NCI-H526 treated with DMSO at 0.1 percent for 48 hours (cell line): ENCODE results near the gene ALAS2.
"Not testable (repeated sequence)": the region's sequence is repeated elsewhere in the genome, so short reads cannot be mapped to it uniquely, and the experiment has no call there.

ENCODE experiments used
- DNase-seq: peaks from one replicate; lab custom pipeline; 2025; lab: John Stamatoyannopoulos, UW

ALAS2 gene, protein sequence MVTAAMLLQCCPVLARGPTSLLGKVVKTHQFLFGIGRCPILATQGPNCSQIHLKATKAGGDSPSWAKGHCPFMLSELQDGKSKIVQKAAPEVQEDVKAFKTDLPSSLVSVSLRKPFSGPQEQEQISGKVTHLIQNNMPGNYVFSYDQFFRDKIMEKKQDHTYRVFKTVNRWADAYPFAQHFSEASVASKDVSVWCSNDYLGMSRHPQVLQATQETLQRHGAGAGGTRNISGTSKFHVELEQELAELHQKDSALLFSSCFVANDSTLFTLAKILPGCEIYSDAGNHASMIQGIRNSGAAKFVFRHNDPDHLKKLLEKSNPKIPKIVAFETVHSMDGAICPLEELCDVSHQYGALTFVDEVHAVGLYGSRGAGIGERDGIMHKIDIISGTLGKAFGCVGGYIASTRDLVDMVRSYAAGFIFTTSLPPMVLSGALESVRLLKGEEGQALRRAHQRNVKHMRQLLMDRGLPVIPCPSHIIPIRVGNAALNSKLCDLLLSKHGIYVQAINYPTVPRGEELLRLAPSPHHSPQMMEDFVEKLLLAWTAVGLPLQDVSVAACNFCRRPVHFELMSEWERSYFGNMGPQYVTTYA

DNA sequence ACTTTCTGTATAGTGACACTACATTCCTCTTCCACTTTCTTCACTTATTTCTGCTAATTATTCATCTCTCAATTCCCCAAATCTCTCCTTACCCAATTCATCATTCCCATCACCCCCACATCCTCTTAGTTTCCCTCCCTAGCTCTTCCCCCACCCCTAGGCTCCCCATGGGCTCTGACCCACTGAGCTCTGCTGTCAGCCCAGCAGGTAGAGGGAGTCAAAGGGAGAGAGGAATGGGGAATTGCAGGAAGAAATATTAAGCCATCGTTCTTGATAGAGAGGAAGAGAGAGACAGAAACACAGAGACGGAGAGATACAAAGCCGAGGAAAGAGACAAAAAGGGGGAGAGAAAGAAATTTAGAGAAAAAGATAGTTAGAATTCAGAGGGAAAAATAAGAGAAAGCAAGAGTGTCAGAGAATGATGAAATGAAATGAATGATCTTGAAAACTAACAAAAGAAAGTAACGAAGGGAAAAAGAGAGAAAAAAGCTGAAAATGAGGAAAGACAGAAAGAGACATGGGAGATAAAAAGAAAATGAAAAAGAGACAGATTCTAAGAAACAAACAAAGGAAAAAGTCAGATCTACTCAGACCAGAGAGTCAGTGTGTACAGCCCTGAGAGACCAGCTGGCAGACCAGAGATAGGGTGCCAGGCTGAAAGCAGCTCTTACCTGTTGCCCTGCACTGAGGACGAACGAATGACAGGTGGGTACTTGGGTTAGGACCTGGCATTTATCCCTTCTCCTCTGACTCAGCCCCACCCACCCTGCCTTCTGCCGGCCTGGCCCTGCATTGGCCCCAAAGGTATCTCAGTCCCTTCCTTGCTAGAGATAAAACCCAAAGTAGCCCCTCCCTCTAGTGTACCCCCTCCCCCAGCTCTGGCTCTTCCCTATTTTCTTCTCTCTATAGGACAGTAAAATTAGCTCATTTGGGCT, at the start of gene ALAS2:
TSS of gene ALAS2 (minus strand) at position 707 of the 935 bp plus-strand sequence. CDS start 4,977 bp downstream, outside the sequence.
- no peak for DNase-seq

DNA sequence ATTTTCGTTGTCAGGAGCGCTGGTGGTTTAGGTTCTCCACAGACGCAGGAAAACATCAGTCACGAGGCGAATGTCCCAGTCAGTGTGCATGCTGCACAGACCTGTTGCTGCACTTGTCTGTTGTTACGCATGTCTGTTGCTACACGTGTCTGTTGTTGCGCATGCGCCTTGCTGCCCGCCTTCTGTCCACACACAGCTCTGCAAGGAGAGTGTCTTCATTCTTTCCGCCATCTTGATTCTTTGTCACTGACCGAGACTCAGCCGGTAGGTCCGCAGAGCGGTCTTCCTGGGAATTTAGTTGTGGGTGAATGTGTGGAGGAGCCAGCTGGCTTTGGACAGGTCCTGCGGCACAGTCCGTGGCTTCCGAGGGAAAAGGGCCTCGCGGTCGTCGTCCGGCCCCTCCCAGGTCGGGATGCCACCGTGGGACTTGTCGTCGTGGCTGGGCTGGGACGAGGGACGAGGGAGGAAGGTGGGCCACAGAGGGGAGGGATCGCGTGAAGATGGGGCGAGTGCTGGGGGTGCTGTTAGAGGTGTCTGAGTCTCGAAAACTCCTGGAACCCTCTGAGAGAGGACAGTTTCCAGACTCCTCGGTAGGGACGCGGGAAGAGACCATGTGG, 44.2 kb upstream of the ALAS2 start, which contains the start of gene PAGE2B:
TSS of gene PAGE2B (plus strand) at position 180 of the 617 bp plus-strand sequence. CDS start 1,012 bp downstream, outside the sequence.
- no peak for DNase-seq

DNA sequence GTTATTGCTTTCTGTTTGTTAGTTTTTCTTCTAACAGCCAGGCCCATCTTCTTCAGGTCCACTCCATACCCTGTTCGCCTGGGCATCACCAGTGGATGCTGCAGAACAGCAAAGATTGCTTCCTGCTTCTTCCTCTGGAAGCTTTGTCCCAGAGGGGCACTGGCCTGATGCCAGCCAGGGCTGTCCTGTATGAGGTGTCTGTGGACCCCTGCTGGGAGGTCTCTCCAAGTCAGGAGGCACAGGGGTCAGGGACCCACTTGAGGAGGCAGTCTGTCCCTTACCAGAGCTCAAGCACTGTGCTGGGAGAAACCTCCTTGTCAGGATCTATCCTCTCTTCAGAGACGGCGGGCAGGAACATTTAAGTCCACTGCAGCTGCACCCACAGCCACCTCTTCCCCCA, 41.5 kb upstream of the ALAS2 start:
- DNase-seq = no peak

DNA sequence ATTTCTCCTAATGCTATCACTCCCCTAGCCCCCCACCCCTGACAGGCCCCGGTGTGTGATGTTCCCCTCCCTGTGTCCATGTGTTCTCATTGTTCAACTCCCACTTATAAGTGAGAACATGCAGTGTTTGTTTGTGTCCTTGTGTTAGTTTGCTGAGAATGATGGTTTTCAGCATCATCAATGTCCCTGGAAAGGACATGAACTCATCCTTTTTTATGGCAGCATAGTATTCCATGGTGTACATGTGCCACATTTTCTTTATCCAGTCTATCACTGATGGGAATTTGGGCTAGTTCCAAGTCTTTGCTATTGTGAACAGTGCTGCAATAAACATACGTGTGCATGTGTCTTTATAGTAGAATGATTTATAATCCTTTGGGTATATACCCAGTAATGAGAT, 36.4 kb upstream of the ALAS2 start:
- DNase-seq = not testable (repeated sequence)

DNA sequence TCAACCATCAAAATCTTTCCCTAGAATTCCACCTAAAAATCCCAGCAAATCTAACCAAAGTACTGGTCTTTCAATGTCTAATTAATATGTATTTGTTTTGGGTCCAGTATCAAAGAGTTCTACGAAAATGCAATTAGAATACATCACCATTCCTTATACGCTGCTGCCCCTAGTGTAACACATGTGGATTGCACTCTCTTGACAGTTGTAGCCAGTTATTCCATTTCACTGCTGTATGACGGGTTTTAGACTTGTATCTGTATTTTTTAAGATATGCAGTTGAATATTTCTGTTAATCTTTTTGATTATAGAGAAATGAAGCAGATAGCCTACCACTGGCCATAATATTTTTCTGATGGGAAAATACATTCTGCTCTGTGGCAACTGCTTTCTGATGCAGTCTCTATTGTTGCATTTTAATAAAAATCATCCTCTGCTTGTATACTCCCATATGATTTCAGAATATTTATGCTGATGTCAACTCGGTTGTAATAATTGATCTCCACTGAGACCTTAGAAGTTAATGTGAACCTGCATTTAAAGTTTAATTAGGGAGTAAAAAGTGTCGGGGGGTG, 27.0 kb upstream of the ALAS2 start:
- peak; percentile 8 for DNase-seq

DNA sequence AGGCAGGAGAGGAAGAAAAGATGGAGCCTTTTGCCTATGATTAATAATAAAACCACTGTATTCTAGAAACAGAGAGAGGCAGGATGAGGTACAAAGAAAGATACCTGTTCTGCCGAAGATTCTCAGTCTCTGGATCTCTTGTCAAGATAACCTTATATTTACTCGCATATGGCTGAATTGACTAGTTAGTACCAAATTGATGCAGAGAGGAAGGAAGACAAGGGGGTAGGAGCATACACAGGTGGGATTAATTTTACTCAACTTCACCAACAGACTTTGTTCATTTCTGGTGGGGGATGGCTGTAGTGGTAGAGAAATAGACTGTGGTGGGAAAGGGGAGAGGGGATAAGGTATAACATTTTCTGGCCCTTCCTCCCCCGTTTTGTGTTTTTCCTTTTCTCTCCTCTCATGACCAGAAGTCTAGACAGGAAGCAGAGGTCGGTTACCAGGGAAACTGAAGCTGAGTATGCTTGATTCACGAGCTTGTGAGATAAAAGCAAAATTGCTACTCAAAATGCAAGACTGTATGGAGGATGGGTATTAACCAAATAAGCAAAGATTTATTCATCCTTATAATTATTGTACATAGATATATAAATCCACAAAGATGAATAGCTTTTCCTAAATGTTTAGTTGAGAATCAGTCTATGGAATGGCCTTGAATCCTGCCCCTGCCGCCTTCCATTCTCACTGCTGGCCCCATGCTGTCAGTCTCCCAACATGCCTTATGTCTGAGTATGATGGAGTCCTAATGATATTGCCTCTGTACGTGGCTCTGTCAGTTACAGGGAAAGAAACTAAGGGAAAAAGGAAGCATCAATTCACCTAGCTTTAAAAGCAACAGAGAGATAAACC, 26.3 kb upstream of the ALAS2 start:
- no peak for DNase-seq

DNA sequence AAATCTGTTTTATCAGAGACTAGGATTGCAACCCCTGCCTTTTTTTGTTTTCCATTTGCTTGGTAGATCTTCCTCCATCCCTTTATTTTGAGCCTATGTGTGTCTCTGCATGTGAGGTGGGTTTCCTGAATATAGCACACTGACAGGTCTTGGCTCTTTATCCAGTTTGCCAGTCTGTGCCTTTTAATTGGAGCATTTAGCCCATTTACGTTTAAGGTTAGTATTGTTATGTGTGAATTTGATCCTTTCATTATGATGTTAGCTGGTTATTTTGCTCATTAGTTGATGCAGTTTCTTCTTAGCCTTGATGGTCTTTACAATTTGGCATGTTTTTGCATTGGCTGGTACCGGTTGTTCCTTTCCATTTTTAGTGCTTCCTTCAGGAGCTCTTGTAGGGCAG, 19.8 kb upstream of the ALAS2 start:
- not testable (repeated sequence) for DNase-seq

DNA sequence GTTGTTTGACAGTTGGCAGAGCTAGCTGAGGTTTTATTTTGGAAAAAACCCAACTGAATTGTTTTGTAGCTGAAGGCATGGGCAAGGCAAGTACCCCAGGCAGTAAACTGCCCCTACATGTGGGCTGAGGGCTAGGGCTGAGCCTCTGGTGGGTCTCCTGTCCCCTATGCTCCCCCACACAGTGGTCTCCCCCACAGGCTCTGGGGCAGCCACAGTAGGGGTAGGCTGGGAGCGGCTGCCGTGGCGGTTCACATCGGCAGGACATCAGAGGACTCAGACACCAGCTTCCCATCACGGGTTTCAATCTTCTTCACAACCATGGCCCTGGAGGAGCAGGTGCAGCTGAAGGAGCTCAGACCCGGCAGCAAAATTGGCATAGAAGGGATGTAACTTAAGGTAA, 10.7 kb upstream of the ALAS2 start:
- DNase-seq = no peak

DNA sequence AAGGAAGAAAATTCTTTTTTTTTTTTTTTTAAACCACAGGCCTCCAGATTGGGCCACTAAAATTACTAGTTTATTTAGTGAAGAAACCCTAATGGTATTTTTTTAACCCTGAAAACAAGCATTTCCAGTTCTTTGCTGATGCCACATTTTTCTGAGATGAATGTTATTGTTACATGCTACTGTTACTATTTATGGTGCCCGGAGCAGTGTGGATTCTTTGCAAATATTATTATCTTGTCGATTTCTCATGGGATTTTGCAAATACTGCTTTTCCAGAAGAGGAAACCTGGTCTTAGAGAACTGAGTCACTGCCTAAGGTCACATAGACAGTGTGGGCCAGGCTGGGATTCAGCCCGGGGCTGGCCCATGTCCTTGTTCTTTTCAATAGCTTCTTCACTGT, 8.7 kb upstream of the ALAS2 start:
- DNase-seq = no peak

DNA sequence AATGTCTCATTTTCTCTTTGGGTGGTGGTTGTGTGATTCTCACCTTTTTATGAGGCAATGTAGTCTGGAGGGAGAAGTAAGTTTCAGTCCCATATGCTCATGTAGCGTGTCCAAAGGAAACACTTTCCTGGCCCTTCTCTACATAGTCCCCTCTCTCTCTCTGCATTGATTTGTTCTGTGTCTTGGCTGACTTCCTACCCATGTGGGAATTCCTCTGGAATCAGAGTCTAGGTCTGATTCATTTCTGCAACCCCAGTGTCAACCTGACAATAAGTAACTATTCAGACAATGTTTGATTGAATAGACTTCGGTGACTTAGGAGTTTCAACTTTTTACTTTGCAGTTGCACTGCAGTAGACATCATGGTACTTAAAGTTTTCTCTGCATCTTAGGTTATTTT, 2.7 kb upstream of the ALAS2 start:
- DNase-seq = no peak

DNA sequence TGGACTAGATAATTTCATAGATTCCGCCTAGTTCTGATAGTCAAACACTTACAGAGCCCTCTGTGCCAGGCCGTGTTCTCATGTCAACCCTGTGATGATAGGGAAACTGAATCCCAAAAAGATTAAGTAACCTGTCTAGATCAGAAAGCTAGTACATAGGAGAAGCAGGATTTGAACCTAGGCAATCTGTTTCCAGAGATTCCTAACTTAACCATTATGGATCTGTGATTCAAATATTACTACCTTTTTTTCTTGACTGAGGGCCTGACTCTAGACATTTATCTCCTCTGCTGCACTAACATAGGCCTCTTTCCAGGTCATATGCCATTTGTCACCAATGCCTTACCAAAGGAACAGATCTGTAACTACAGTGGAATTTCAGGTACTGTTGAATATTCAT, 1.5 kb downstream of the ALAS2 start:
- DNase-seq = no peak

DNA sequence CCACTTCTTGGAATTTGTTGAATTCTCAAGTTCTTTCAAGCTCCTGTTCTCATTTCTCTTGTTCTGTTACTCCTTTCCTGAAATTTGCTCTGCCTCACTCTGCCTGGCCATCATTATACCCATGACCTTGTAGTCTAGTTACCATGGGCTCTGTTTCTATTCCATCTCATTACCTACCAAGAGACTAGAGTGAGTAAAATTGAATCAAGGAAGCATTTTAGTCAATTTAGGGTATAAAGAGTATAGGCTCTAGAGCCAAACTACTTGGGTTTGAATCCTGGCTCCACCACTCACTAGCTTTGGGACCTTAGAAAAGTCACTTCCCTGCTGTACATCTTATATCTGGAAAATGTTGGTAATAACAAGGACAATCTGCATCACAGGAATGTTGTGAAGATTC, 2.2 kb downstream of the ALAS2 start:
- DNase-seq = no peak

DNA sequence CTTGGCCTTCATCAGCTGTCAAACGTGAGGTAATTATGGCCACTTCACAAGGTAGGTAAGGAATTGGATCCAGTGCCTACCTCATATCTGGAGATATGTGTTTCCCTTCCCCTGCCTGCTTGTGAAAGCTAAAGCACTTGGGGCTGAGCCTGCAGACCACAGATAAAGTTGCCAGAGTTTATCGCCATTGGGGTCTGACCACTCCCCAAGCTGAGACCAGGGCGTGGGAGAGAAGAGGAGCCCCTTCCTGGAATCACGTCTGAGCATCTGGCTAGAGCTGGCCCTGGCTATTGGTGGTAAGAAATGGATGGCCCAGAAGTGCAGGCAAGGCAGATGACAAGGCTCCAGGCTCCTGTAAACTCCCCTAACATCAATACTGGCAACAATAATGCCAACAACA, 2.7 kb downstream of the ALAS2 start:
- DNase-seq = no peak

DNA sequence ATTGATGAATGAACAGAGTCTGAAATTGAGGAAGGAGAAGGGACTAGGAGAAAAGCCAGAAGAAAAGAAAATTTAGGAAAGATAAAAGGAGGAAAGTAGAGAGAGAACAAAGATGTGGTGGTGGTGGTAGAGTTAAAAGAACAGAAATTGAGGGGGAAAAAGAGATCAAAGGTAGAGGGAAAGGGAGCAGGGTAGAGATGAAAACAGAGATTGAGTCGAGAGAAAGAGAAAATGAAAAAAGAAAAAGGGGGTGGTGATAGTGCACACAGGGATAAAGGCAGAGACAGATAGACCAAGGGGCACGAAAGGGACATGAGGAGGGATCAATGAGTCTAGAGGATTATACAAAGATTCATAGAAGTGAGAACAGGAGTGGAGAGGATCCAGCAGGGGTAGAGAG, 3.9 kb downstream of the ALAS2 start:
- DNase-seq = no peak

DNA sequence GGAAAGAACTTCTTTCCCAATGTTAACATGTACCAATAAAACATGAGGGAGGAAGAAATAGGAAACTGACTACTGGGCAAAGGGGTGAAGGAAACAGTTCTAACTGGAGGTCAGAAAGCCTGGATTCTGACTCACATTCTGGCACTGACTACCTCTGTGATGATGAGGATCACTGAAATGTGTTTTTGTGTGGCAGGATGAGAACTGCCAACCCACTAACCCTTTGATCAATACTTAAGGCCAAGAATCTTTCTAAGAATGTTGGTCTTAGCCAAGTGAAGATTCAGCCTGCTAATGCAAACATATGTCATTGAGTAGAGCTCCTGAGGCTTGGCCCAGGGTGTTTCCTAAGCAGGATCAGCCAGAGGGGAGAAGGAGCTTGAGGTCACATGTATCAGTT, 4.6 kb downstream of the ALAS2 start:
- DNase-seq = no peak

DNA sequence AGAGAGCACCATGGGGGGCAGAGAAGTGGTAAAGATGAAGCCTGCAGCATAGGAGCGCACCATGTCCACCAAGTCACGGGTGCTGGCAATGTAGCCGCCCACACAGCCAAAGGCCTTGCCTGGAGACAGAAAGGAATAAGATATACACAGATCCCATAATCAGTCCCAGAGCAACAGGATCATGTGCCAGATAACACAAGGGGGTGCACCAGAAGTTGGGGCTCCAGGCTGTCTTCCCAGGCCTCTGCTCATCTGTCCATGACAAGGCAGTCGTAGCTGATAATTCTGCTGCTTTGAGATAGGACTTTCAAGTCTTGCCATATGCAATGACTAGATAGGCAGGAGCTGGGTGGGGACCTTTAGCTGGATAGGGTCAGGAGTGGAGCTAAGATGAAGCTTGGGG, 15.9 kb downstream of the ALAS2 start:
- DNase-seq = no peak

DNA sequence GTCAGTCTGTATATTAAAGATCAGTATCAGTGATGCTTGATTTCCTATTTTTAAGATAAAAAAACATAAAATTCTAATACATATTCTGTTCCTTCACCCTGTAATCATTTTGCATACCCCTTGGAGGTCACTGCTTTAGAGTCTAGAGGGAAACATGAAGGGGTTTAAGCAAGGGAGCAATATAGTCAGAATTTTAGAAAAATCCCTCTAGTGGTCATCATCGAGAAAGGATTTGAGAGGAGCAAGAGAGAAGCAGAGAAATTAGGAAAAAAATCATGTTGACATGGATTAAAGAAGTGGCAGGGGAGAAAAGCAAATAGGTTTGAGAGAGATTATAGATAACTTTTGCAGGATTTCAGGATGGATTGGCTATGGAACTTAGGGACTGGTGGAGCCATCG, 19.5 kb downstream of the ALAS2 start:
- DNase-seq = no peak

DNA sequence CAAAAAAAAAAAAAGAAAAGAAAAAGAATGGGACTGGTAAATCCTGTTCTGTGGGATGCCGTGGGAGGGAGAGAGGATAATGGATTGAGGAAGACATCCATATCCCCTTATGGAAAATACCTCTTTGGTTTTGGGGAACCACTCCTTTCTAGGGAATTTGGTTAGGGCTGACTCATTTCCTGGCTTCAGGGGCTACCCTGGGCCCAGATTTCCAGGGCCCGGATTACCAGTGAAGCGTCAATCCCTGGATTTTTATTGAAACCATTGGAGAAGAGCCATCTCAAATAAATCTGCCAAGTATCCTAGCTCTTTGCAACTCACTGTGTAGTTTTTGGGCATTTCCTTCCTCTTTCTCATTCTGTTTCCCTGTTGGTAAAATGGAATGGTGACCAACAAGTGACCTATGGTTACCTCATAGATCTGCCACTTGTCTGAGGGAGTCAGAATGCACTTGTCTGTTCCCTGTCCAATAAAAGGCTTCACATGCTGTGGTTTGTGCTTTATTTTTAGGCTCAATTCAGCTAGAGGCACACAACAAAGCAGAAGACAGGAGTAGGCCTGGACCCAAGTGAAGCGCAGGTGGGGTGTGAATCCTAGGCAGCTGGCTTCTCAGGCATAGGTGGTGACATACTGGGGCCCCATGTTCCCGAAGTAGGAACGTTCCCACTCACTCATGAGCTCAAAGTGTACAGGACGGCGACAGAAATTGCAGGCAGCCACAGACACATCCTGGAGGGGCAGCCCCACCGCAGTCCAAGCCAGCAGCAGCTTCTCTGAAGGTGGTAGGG, 22.0 kb downstream of the ALAS2 start:
- no peak for DNase-seq

DNA sequence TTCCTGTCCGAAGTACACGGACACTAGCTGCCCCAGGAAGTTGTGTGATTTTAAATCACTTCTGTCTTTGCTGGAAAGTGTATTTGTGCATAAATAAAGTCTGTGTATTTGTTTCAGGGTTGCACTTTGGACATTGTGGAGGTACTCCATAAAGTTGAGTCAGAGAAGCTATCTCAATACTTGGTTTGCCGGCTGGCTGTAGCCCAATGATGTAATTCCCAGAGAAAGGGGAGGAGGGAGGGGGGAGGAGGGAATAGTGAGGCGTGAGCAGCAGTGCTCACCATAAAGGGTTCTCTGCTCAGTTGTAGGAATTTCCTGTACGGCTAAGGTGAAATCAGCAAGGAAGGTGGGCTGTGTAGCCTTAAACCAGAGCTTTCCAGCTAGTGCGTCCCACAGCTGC, 23.1 kb downstream of the ALAS2 start:
- DNase-seq = no peak
